GM19463 (cell line): Measurements from ENCODE around the gene MZF1.

Experiments used
- ATAC-seq: cut with Tn5 transposase; IDR thresholded peaks from one replicate; pipeline ENCODE4 v1.9.1; 2021; ENCODE audit warnings: mild to moderate bottlenecking, moderate library complexity; ENCODE audit not compliant: unreplicated experiment

MZF1 gene

GRCh38 chr19:58570770-58571574 lies 2.2 kb downstream of the MZF1 start:
- ATAC-seq, result no peak

- ATAC-seq, result no peak
Measured at GRCh38 chr19:58569943-58570670, 3.0 kb downstream of the MZF1 start.

GRCh38 chr19:58569191-58569942 lies 3.8 kb downstream of the MZF1 start:
- ATAC-seq, result no peak

GRCh38 chr19:58568453-58569130 lies 4.5 kb downstream of the MZF1 start:
- no peak for ATAC-seq

DNA sequence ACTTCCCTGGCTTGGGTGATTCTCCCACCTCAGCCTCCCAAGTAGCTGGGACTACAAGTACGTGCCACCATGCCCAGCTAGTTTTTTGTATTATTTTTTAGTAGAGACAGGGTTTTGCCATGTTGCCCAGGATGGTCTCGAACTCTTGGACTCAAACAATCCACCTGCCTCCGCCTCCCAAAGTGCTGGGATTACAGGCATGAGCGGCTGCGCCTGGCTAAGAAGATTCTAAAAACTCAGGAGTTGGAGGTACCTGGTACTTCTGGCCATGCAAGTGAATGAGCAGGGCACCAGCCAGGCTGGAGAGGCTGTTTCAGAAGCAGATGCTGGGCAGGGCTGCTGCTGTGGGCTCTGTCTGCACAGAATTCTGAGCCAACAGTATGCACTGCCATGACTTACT lies 6.1 kb downstream of the MZF1 start:
- no peak for ATAC-seq

DNA sequence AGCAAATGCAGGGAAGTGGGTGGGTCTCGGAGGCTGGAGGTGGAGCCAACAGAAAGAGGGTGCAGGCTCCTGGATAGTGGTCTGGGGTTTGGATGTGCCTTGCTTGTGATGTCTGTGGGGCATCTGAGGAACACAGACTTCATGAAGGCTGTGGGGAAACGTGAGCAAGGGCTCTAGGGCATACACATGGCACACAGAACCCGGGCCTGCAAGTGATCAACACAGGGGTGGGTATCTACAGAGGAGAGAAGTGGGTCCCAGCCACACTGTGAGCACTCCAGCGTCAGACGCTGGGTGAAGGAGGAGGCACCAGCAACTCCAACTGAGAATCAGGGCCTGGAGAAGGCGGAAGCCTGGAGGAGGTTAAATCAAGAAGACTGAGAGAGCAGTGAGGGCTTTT lies 9.3 kb downstream of the MZF1 start:
- no peak for ATAC-seq

- ATAC-seq, result no peak
Measured at GRCh38 chr19:58563034-58563573, 10.0 kb downstream of the MZF1 start.

- no peak for ATAC-seq
Measured at GRCh38 chr19:58562122-58563033, 10.8 kb downstream of the MZF1 start.

DNA sequence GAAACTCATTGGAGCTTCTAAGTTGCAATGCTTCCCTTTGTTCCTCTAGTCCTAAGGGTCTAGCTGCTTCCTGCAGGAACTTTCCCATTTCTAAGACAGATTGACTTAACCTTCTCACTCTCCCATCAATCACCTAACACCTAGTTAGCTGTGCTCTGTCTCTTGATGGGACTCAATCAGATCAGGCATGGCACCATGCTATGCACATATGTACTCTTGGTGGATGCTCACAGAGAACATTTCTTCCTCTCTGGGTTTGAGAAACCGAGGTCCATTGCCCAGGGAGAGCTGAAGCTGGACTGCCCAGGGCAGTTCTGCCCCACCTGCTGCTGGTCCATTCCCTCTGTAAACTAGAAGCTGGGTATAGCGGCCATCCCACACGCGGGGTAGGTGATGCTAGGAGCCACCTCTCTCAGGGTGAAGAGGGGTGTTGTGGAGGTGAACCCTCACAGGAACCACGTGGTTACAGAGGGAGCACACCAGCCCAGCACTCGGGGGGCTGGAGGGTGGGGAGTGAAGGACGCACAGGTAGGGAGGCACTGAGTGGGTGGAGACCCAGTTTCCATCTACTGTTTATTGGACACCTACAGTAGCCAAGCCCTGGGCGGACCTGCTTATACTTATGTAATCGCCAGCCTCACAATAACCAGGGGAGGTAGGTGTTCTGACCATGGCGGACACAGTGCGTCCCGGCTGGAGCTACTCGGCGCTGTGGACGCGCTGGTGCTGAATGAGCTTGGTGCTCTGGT lies 11.6 kb downstream of the MZF1 start:
- ATAC-seq, result no peak

- ATAC-seq, result no peak
Measured at GRCh38 chr19:58560921-58561320, 12.2 kb downstream of the MZF1 start.

DNA sequence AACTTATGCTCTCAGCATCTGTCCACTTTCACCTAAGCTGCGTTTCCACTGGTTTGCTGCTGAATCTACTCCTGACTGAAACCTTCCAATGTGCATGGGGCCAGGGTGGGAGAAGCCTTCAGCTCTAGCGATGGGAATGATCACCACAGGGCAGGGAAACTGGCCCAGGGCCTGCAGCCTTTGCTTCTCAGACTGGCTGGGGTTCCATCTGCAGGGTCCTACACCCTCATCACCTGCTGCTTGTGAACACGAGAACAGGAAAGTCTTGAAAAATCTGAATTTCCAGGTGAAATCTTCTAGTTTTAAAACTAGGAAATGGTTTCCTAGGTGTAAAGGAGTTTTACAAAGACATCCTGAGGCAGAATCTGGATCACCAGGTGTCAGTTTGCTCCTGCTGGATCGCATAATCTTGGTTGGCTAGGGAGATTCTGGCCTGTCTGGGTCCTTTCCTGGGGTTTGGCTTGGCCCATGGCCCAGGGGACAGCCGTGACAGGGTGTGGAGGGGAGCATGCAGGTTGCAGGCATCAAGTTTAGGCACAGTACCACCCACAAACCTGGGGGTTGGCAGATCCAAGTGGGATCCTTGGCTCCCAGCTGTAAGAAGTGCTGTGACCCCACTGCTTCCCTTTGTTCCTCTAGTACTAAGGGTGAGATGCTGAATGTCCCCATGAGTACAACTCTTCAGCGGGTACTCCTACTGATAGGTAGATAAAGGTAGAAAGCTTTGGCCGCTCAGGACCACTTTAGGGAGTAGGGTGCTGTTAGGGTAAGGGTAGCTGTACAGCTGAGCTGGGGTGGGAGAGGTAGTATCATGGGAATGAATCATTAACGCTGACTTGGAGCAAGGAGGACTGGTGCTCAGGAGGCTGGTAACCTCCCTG lies 12.9 kb downstream of the MZF1 start:
- no peak for ATAC-seq

DNA sequence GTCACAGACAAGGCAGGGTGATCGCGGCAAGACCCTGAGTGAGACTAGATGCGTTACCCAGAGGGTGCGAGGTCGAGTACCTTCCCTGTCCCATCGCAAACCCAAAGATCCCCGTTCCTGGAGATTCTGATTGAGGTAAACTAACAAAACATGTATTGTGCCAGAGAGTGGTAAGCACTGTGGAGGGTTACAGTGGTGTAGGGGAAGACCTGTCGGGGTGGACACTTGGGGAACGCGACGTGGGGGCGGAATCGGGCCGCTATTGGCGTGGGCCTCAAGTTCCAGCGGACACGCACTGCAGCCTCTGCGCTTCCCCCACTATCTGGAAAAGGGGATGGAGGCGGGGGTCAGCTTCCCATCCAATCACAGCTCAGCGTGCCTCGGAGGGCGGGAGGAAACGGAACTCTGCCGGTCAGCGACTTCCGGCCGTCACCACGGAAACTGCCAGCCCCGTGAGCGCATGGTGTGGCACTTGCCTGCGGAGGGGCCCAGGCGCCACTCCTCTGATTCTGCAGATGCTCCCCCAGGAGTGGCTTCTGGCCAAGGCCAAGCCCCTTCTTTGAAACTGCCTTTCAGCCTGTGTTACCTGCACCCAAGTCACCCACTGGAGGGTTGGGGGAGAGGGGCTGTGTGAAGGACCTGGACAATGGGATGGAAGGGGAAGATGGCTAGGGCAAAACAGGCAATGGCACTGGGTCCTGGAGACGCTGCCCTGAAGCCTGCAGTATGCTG lies 13.7 kb downstream of the MZF1 start:
- ATAC-seq, result no peak

DNA sequence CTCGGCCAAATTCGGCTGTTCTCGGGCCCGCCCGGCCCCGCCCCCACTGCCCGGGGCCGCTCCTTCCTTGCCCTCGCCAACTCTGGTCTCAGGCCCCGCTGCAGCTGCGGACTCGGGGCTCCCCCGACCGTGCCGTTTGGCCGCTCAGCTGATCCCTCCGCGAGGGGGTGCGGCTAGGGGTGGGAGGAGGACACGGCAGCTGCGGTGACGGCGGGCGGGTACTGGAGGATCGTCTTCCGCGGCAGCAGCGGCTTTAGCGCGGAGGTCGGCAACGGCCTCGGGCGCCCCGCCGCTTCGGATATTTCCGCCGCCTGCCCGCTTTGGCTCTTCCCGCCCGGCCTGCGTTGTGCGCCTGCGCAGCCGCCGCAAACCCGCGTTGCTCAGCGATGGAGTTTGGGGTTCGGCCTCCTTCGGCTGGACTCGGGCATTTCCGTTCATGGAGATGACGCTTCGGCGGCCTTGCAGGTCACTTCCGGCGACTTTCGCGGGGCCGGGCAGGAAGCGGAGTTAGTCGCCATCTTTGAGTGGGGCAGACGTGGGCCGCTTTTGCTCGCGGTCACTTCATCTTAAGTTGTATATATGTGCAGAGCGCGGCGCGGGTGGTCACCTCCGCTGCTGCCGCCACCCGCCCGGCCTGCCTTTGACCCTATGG lies 14.4 kb downstream of the MZF1 start:
- ATAC-seq, result peak; percentile 48

DNA sequence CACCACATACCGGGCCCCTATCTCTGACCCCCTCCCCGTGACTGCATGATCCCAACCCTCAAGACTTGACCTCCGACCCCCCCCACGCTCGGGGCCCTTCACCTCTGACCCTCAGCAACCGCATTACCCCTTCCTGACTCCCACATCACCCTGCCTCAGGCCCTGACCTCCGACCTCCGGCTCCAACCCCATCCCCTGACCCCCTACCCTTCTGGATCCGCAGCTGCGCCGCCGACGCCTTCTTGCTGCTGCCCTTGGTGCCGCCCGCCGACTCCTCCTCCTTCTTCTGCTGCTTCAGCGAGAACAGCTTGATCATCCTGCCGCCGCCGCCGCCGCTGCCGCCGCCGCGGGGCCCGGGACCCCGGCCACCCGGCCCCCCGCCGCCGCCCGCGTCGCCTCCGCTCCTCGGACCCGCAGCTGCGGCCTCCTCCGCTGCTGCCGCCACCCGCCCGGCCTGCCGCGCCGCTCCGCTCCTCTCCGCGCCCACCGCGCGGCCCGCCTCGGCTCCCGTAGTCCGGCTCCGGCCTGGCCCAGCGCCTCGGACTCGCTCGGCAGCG lies 15.0 kb downstream of the MZF1 start, which contains the start of gene UBE2M:
Gene UBE2M (minus strand): TSS at position 546 of the 557 bp plus-strand sequence. CDS start 230 bp downstream, at position 316.
- no peak for ATAC-seq

- ATAC-seq, result no peak
Measured at GRCh38 chr19:58557221-58558065, 15.7 kb downstream of the MZF1 start.
